A673 (cell line): Measurements from ENCODE around the gene MYLK. TPM values are rescaled to one million over a fixed set of nuclear protein-coding genes. Genes with fewer than 3 reads are reported as not detected.

Source experiments
- BruUV-seq: library from RNA; stranded (reverse); fragments of 400-500 nt; replicated peaks from 2 replicates; lab custom pipeline; 2021; lab: Mats Ljungman, UMichigan
- CTCF ChIA-PET: fragments of 300-600 bp; sonication (Branson Sonifier 250); formaldehyde crosslinking; loops from one replicate; lab custom pipeline; 2022; ENCODE audit warnings: antibody characterized with exemption; lab: Charles Lee
- POLR2A ChIA-PET: fragments of 300-600 bp; sonication (Branson Sonifier 250); formaldehyde crosslinking; loops from one replicate; lab custom pipeline; 2022; ENCODE audit warnings: antibody characterized with exemption; ENCODE audit not compliant: low non-redundant PET; lab: Charles Lee
- DNase-seq: peaks from one replicate; pipeline ENCODE4 v3.0.0-alpha.2; 2015; ENCODE audit warnings: low spot score
- H3K27ac ChIP-seq: fragments of 200-600 bp; sonication (generic); 2 replicates; pipeline ENCODE4 v1.5.1; 2016; ENCODE audit warnings: mixed run types, low read depth, mild to moderate bottlenecking, mixed read lengths, antibody characterized with exemption, low read length; ENCODE audit not compliant: poor library complexity, severe bottlenecking
- H3K27me3 ChIP-seq: fragments of 200-600 bp; sonication (generic); replicated peaks from 2 replicates; pipeline ENCODE4 v1.6.1; 2017; ENCODE audit warnings: mixed run types, low read depth, mild to moderate bottlenecking, mixed read lengths, antibody characterized with exemption, low read length; ENCODE audit not compliant: insufficient read depth, poor library complexity
- H3K36me3 ChIP-seq: fragments of 200-600 bp; sonication (generic); 2 replicates; pipeline ENCODE4 v1.6.1; 2016; ENCODE audit warnings: mixed run types, mild to moderate bottlenecking, mixed read lengths, antibody characterized with exemption, low read length; ENCODE audit not compliant: insufficient read depth, poor library complexity, severe bottlenecking
- H3K4me1 ChIP-seq: fragments of 200-600 bp; sonication (generic); 2 replicates; pipeline ENCODE4 v1.6.1; 2017; ENCODE audit warnings: mixed run types, mild to moderate bottlenecking, mixed read lengths, antibody characterized with exemption, low read length; ENCODE audit not compliant: insufficient read depth, poor library complexity, severe bottlenecking
- H3K4me3 ChIP-seq: fragments of 200-600 bp; sonication (generic); 2 replicates; pipeline ENCODE4 v1.5.1; 2016; ENCODE audit warnings: low read depth, mixed run types, mild to moderate bottlenecking, mixed read lengths, low read length; ENCODE audit not compliant: poor library complexity, severe bottlenecking
- H3K9me3 ChIP-seq: fragments of 200-600 bp; sonication (generic); 2 replicates; pipeline ENCODE4 v1.6.1; 2016; ENCODE audit warnings: mixed run types, low read depth, mild to moderate bottlenecking, mixed read lengths, antibody characterized with exemption, low read length; ENCODE audit not compliant: poor library complexity, severe bottlenecking
- EZH2 ChIP-seq: fragments of 200-600 bp; sonication (generic); IDR thresholded peaks from 2 replicates; pipeline ENCODE4 v1.6.1; 2017; ENCODE audit warnings: borderline replicate concordance, low read depth, mild to moderate bottlenecking, mixed read lengths, antibody characterized with exemption, low read length; ENCODE audit not compliant: poor library complexity, severe bottlenecking
- intact Hi-C: fragments of 100-400 bp; cut with micrococcal nuclease; formaldehyde crosslinking; loops from one replicate; pipeline ENCODE4 v1.10.0; 2022; ENCODE audit not compliant: unreplicated experiment
- total RNA-seq: library from RNA; stranded (reverse); gene quantifications from 2 replicates; pipeline ENCODE4 v1.2.3, GENCODE V29; 2021
- TF ChIP-seq, protein P1 (sequence below): fragments of 300-800, 200-600 bp; sonication (generic); conservative IDR thresholded peaks from 2 replicates; pipeline ENCODE4 v1.5.1; 2017; ENCODE audit warnings: low read depth, mild to moderate bottlenecking, antibody characterized with exemption, low read length, moderate library complexity, mixed read lengths

Gene MYLK
- total RNA-seq, 1 experiment from 2014 or later, result 3.9 TPM

DNA sequence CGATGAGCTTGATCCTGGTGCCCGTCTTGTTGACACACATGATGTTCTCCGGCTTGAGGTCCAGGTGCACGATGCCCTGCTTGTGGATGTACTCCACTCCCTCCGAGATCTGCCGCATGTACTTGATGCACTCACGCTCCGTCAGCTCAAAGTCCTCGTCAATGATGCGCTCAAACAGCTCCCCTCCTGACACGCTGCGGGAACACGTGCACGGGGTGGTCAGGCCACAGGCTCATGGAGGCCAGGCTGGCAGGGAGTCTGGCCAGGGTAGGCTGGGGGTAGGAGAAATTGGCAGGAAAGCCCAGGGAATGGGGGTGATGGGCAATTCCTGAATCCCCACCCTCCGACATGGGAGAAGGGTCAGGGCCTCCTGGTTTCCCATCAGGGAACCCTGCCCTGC is 243.8 kb downstream of the MYLK start:
- Histone ChIP-seq H3K4me1 (peaks cover 10% of the 10 kb centered on the region), H3K27ac (no peak overlapping the region), H3K27me3 (no peaks in the 10 kb centered on the region), H3K36me3 (no peaks in the 10 kb centered on the region), H3K9me3 (no peaks in the 10 kb centered on the region), H3K4me3 (no peak overlapping the region)
- intact Hi-C loops, result no loop called here
- POLR2A ChIA-PET, result no interaction called here
- BruUV-seq, result no TSS peak
- no peak for DNase-seq
- no peak for TF ChIP-seq EZH2
- TF ChIP-seq, protein P1, sequence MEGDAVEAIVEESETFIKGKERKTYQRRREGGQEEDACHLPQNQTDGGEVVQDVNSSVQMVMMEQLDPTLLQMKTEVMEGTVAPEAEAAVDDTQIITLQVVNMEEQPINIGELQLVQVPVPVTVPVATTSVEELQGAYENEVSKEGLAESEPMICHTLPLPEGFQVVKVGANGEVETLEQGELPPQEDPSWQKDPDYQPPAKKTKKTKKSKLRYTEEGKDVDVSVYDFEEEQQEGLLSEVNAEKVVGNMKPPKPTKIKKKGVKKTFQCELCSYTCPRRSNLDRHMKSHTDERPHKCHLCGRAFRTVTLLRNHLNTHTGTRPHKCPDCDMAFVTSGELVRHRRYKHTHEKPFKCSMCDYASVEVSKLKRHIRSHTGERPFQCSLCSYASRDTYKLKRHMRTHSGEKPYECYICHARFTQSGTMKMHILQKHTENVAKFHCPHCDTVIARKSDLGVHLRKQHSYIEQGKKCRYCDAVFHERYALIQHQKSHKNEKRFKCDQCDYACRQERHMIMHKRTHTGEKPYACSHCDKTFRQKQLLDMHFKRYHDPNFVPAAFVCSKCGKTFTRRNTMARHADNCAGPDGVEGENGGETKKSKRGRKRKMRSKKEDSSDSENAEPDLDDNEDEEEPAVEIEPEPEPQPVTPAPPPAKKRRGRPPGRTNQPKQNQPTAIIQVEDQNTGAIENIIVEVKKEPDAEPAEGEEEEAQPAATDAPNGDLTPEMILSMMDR, result no peak
- CTCF ChIA-PET, result no interaction called here

GRCh38 chr3:123638936-123639689 is 245.0 kb downstream of the MYLK start:
- ChIA-PET POLR2A (no interaction called here), CTCF (no interaction called here)
- intact Hi-C loops, result no loop called here
- TF ChIP-seq, protein P1, result no peak
- no peak for TF ChIP-seq EZH2
- peaks cover 10% of the 10 kb centered on the region for H3K4me1 ChIP-seq
- no peak overlapping the region for H3K27ac ChIP-seq
- no peaks in the 10 kb centered on the region for H3K36me3 ChIP-seq
- H3K27me3 ChIP-seq, result no peaks in the 10 kb centered on the region
- no peak for DNase-seq
- no peaks in the 10 kb centered on the region for H3K9me3 ChIP-seq
- BruUV-seq, result no TSS peak
- H3K4me3 ChIP-seq, result no peak overlapping the region

DNA sequence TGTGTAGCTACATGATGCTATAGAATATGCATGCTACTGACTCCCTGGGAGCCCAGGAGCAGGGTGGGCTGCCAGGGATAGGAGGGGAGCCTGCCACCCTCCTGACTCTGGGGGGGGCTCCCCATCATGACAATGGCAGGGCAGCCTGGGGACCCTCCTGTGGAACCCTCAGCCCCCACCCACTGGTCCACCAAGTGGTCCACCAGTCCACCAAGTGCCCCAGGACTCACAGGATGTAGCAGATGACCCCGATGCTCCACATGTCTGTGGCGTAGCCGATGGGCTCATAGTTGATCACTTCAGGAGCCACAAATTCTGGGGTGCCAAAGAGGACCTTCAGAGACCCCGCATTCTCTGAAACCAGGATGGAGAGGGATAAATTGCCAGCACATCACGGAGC is 246.3 kb downstream of the MYLK start:
- Histone ChIP-seq H3K4me3 (no peak overlapping the region), H3K27ac (no peak overlapping the region), H3K4me1 (peaks cover 10% of the 10 kb centered on the region), H3K27me3 (no peaks in the 10 kb centered on the region), H3K36me3 (no peaks in the 10 kb centered on the region), H3K9me3 (no peaks in the 10 kb centered on the region)
- ChIA-PET POLR2A (no interaction called here), CTCF (no interaction called here)
- intact Hi-C loops, result no loop called here
- TF ChIP-seq EZH2, result no peak
- TF ChIP-seq, protein P1, result no peak
- no peak for DNase-seq
- BruUV-seq, result no TSS peak
